GM19438 (cell line): ENCODE measurements around the gene TNNI2.

Source experiments
- ATAC-seq: cut with Tn5 transposase; IDR thresholded peaks from one replicate; pipeline ENCODE4 v1.9.1; 2021; ENCODE audit warnings: low read depth; ENCODE audit not compliant: unreplicated experiment

The TNNI2 gene

GRCh38 chr11:1820463-1821325 is 18.1 kb upstream of the TNNI2 start:
- ATAC-seq = no peak

DNA sequence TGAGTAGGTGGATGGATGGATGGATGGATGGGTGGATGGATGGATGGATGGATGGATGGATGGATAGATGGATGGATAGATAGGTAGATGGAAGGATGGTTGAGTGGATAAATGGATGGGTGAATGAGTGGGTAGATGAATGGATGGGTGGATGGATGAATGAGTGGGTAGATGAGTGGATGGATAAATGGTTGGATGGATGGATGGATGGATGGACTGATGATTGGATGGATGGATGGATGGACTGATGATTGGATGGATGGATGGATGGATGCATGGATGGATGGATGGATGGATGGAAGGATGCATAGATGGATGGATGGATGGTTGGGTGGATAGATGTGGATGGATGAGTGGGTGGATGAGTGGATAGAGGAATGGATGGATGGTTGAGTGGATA is 17.2 kb upstream of the TNNI2 start:
- no peak for ATAC-seq

- no peak for ATAC-seq
These were observed 16.0 kb upstream of the TNNI2 start for GRCh38 chr11:1822648-1823375.

DNA sequence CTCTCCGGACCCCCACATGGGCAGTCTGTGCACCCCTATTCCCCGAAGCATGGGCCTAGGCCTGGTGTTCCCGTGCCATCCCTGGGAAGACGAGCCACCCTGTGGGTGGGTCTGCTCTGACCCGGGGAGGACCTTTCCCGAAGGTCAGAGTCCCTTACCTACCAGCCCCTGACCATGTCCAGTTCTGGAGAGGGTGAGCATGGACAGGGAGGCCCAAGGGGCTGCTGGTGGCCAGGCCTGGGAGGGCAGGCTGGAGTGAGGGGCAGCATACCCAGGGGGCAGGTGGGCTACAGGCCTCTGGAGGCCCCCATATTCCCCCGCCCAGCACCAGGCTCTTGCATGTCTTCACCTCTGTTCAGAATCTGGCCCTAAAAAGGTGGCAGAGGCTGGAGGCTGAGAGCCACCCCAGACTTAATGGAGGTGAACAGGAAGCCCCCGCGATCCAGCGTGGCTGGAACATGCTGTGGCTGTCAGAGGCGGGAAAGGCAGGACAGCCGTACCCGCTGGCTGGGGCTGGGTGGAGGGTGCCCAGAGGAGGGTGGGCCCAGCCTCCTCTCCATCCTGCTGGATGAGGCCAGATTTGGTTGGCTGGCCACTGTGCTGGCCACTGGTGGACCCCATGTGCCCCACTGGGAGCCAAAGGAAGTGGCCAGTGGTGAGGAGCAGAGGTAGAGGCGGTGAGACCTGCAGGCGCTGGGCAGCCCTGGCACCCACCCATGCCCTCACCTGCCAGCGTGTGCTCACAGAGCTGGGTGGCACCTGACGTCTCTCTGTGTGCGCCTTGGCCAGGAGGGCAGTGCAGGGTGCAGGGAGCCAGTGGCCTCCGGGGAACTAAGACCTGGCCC is 15.2 kb upstream of the TNNI2 start:
- ATAC-seq = no peak

- ATAC-seq = no peak
These were observed 14.4 kb upstream of the TNNI2 start for GRCh38 chr11:1824221-1825038.

DNA sequence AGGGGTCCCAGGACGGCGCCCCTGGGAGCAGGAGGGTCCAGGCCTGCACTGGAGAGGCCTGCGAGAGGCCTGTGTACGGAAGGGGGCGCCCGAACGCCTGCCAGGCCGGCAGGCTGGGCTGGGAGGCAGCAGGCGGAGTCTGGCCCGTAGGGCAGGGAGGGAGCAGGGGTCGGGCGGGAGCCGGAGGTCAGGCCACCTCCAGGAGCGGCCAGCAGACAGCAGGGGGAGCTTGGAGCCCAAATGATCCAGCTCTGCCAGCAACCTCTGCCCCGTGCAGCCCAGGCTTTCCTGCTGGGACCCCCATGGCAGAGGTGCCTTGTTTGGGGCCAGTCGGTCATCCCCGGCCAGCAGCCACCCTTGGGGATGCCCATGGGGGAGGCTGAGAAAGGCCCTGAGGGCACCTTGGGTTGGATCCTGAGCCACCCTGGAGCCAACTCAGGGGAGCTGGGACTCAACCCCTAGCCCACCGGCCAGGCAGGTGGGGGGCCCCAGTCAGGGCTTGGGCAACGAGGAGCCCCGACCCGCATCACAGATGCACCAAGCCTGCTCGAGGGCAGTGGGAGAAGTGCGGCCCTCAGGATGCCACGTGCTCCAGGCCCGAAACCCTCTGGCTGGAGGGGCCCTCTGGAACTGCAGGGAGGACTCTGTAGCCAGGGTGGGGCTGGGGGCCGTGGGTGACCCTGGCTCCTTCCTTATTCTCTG is 13.6 kb upstream of the TNNI2 start:
- ATAC-seq = no peak

GRCh38 chr11:1825785-1826451 is 12.9 kb upstream of the TNNI2 start:
- no peak for ATAC-seq

DNA sequence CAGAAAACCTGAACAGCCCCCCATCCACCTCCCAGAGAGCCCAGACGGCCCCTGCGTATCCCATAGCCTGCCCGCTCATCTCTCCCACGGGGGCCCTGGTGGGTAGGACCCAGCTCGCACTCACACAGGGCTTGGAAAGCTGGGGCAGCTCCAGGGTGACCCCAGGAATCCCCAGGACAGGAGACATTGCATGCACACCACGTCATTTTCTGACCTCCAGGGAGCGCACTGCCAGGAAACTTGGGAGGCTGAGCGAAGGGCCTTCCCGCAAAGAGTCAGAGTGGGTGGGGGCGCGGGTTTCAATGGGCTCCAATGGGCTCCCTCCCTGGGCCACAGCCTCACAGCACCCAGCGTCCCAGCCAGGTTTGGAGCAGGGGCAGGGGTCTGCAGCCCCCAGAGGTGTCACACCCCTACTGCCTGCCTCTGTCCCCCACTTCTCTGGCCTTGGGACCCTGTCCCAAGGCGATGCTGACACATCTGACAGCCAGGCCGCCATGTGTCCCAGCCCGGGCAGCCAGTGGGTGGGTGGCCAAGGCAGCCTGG is 12.2 kb upstream of the TNNI2 start:
- no peak for ATAC-seq

GRCh38 chr11:1827095-1827813 is 11.5 kb upstream of the TNNI2 start:
- ATAC-seq = no peak

- no peak for ATAC-seq
These were observed 10.8 kb upstream of the TNNI2 start for GRCh38 chr11:1827931-1828330.

- ATAC-seq = no peak
These were observed 10.2 kb upstream of the TNNI2 start for GRCh38 chr11:1828542-1828941.

- no peak for ATAC-seq
These were observed 9.6 kb upstream of the TNNI2 start for GRCh38 chr11:1829039-1829820.

GRCh38 chr11:1830004-1830321 is 8.8 kb upstream of the TNNI2 start:
- ATAC-seq = no peak

DNA sequence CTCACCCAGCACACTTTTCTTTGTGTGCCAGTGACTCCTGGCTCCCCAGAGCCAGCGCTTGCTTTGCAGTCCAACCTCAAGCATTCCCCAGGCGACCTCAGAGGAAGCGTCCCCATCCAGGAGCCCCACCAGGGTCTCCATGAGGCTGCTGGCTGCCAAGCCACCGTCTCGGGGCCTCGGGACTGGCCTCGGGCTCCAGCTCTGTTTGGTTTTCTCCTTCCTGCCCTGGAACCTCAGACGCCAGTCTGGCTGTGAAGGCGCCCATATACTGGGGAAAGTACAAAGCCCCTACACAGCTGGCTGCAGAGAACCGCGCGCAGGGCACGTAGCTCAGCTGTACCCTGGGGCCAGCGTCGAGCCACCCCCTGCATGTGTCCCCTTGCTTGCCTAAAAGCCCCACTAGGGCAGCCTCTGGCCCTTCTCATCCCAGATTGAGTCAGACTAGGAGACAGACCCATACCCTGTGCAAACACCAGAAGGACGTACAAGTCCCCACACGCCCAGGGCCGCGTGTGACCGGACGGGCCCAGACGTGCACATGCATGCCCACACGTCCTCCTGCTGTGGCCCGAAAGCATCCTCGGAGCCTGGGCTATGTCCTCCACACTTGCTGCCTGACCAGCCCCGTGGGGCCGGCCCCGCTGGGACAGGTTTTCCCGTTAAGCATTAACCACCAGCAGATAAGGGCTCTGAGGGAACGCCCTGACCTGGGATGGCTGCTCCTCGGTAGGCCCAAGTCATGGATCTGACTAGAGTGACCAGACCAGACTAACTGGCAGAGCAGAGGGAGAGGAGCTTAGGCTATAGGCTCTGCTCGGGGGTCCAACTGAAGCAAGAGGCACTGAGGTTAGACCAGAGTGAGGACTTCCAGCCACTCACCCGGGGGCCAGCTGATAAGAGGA is 8.2 kb upstream of the TNNI2 start:
- ATAC-seq = no peak

GRCh38 chr11:1831338-1832210 is 7.2 kb upstream of the TNNI2 start:
- no peak for ATAC-seq
